Measurements from ENCODE around the gene SHROOM3.

SHROOM3 gene

GRCh38 chr4:76740866-76741662 is 306.0 kb downstream of the SHROOM3 start:
- no peak for DNase-seq (ENCODE audit: low read depth in 1 of 2, low spot score in 1 of 2)

- DNase-seq (ENCODE audit: low read depth in 1 of 2, low spot score in 1 of 2): no peak
Observed at GRCh38 chr4:76741663-76742020, 306.6 kb downstream of the SHROOM3 start.

GRCh38 chr4:76744241-76744921 is 309.4 kb downstream of the SHROOM3 start:
- DNase-seq (ENCODE audit: low read depth in 1 of 2, low spot score in 1 of 2): no peak

- DNase-seq (ENCODE audit: low read depth in 1 of 2, low spot score in 1 of 2): no peak
Observed at GRCh38 chr4:76745240-76745639, 310.2 kb downstream of the SHROOM3 start.

- no peak for DNase-seq (ENCODE audit: low read depth in 1 of 2, low spot score in 1 of 2)
Observed at GRCh38 chr4:76747563-76747962, 312.5 kb downstream of the SHROOM3 start.

- DNase-seq (ENCODE audit: low read depth in 1 of 2, low spot score in 1 of 2): no peak
Observed at GRCh38 chr4:76748649-76749048, 313.6 kb downstream of the SHROOM3 start.

GRCh38 chr4:76749355-76749754 is 314.3 kb downstream of the SHROOM3 start:
- DNase-seq (ENCODE audit: low read depth in 1 of 2, low spot score in 1 of 2): no peak

- no peak for DNase-seq (ENCODE audit: low read depth in 1 of 2, low spot score in 1 of 2)
Observed at GRCh38 chr4:76750716-76751115, 315.7 kb downstream of the SHROOM3 start.

- DNase-seq (ENCODE audit: low read depth in 1 of 2, low spot score in 1 of 2): no peak
Observed at GRCh38 chr4:76751612-76752343, 316.7 kb downstream of the SHROOM3 start.

GRCh38 chr4:76752861-76753501 is 318.0 kb downstream of the SHROOM3 start:
- no peak for DNase-seq (ENCODE audit: low read depth in 1 of 2, low spot score in 1 of 2)

- DNase-seq (ENCODE audit: low read depth in 1 of 2, low spot score in 1 of 2): no peak
Observed at GRCh38 chr4:76753814-76754213, 318.8 kb downstream of the SHROOM3 start.

- no peak for DNase-seq (ENCODE audit: low read depth in 1 of 2, low spot score in 1 of 2)
Observed at GRCh38 chr4:76754439-76754838, 319.4 kb downstream of the SHROOM3 start.

GRCh38 chr4:76755756-76756155 is 320.7 kb downstream of the SHROOM3 start:
- DNase-seq (ENCODE audit: low read depth in 1 of 2, low spot score in 1 of 2): no peak

GRCh38 chr4:76756416-76756815 is 321.4 kb downstream of the SHROOM3 start:
- no peak for DNase-seq (ENCODE audit: low read depth in 1 of 2, low spot score in 1 of 2)

GRCh38 chr4:76757418-76757939 is 322.4 kb downstream of the SHROOM3 start:
- no peak for DNase-seq (ENCODE audit: low read depth in 1 of 2, low spot score in 1 of 2)

- no peak for DNase-seq (ENCODE audit: low read depth in 1 of 2, low spot score in 1 of 2)
Observed at GRCh38 chr4:76758290-76758882, 323.4 kb downstream of the SHROOM3 start.

GRCh38 chr4:76758996-76759395 is 324.0 kb downstream of the SHROOM3 start:
- no peak for DNase-seq (ENCODE audit: low read depth in 1 of 2, low spot score in 1 of 2)

GRCh38 chr4:76760193-76760592 is 325.2 kb downstream of the SHROOM3 start:
- no peak for DNase-seq (ENCODE audit: low read depth in 1 of 2, low spot score in 1 of 2)

- DNase-seq (ENCODE audit: low read depth in 1 of 2, low spot score in 1 of 2): no peak
Observed at GRCh38 chr4:76762137-76763130, 327.4 kb downstream of the SHROOM3 start.

GRCh38 chr4:76764251-76764650 is 329.2 kb downstream of the SHROOM3 start:
- DNase-seq (ENCODE audit: low read depth in 1 of 2, low spot score in 1 of 2): no peak

Measured in activated CD4-positive, alpha-beta T cell treated with anti-CD3 and anti-CD28 coated beads, Interleukin-2, amount 50 U/mL, for 24 hours (primary cell).